ACC112 (cell line): Measurements from ENCODE around the gene OXT.

ENCODE experiments used
- H2AFZ ChIP-seq: fragments of 200-600 bp; sonication (generic); one replicate; pipeline ENCODE4 v1.6.0; 2017; ENCODE audit warnings: antibody characterized with exemption, low read length; ENCODE audit not compliant: unreplicated experiment
- H3K27ac ChIP-seq: fragments of 200-600 bp; sonication (generic); 2 replicates; pipeline ENCODE4 v1.5.1; 2014; ENCODE audit warnings: low read depth, mild to moderate bottlenecking, antibody characterized with exemption, low read length, moderate library complexity
- H3K27me3 ChIP-seq: fragments of 200-600 bp; sonication (generic); 2 replicates; pipeline ENCODE4 v1.6.1; 2014; ENCODE audit warnings: mild to moderate bottlenecking, antibody characterized with exemption, low read length, moderate library complexity, mixed read lengths; ENCODE audit not compliant: insufficient read depth
- H3K36me3 ChIP-seq: fragments of 200-600 bp; sonication (generic); 2 replicates; pipeline ENCODE4 v1.6.1; 2016; ENCODE audit warnings: mild to moderate bottlenecking, antibody characterized with exemption, low read length, moderate library complexity, mixed read lengths; ENCODE audit not compliant: insufficient read depth
- H3K4me1 ChIP-seq: fragments of 200-600 bp; sonication (generic); one replicate; pipeline ENCODE4 v1.6.1; 2016; ENCODE audit warnings: low read length, mixed read lengths; ENCODE audit not compliant: insufficient read depth, unreplicated experiment, control insufficient read depth
- H3K4me3 ChIP-seq: fragments of 200-600 bp; sonication (generic); 2 replicates; pipeline ENCODE4 v1.5.1; 2014; ENCODE audit warnings: mild to moderate bottlenecking, low read depth, low read length
- H3K79me2 ChIP-seq: fragments of 200-600 bp; sonication (generic); one replicate; pipeline ENCODE4 v1.6.0; 2016; ENCODE audit warnings: low read length; ENCODE audit not compliant: control insufficient read depth, unreplicated experiment, insufficient read depth

Gene OXT

GRCh38 chr20:3041854-3042409 lies 29.5 kb upstream of the OXT start:
- Histone ChIP-seq H2AFZ (no peak overlapping the region), H3K79me2 (peaks cover 6% of the 10 kb centered on the region), H3K36me3 (no peaks in the 10 kb centered on the region), H3K4me3 (no peak overlapping the region), H3K27me3 (no peaks in the 10 kb centered on the region), H3K4me1 (peaks cover 7% of the 10 kb centered on the region), H3K27ac (no peak overlapping the region)

GRCh38 chr20:3042625-3043024 lies 28.8 kb upstream of the OXT start:
- H3K4me3 ChIP-seq = no peak overlapping the region
- H2AFZ ChIP-seq = no peak overlapping the region

GRCh38 chr20:3043322-3043721 lies 28.1 kb upstream of the OXT start, which contains the start of gene GNRH2:
Gene GNRH2, plus strand, starts transcription at chr20:3043622. Its CDS starts 793 bp downstream, at chr20:3044415.
- Histone ChIP-seq H3K27ac (no peak within 1 kb of the TSS), H3K79me2 (peaks cover 10% of the 10 kb centered on the region), H3K36me3 (0 out of 2 replicates have a peak, but pooled peaks cover under 1% of the 10 kb centered on the region), H3K4me1 (peaks cover 7% of the 10 kb centered on the region), H2AFZ (no peak within 1 kb of the TSS), H3K4me3 (no peak within 1 kb of the TSS), H3K27me3 (no peaks in the 10 kb centered on the region)

More at GRCh38 chr20:3042625-3043024, 28.8 kb upstream of the OXT start:
- H3K27me3 ChIP-seq = no peaks in the 10 kb centered on the region
- H3K27ac ChIP-seq = no peak overlapping the region
- peaks cover 7% of the 10 kb centered on the region for H3K4me1 ChIP-seq
- no peaks in the 10 kb centered on the region for H3K36me3 ChIP-seq
- H3K79me2 ChIP-seq = peaks cover 10% of the 10 kb centered on the region

- H3K4me1 ChIP-seq = peaks cover 7% of the 10 kb centered on the region
- H3K27ac ChIP-seq = peak overlapping the region; percentile 48; the same call in 1 of the 2 replicates
- H3K4me3 ChIP-seq = 0 out of 2 replicates have a peak overlapping the region, but pooled peaks have one; percentile 94
Measured at GRCh38 chr20:3044336-3044965, 27.0 kb upstream of the OXT start.

GRCh38 chr20:3045042-3045815 lies 26.2 kb upstream of the OXT start:
- Histone ChIP-seq H3K4me1 (peaks cover 7% of the 10 kb centered on the region), H3K27me3 (no peaks in the 10 kb centered on the region), H3K27ac (peak overlapping the region; percentile 85), H2AFZ (peak overlapping the region; percentile 93), H3K36me3 (peaks cover 5% of the 10 kb centered on the region; the same call in 1 of the 2 replicates), H3K79me2 (peaks cover 10% of the 10 kb centered on the region), H3K4me3 (peak overlapping the region; percentile 94)

More at GRCh38 chr20:3044336-3044965, 27.0 kb upstream of the OXT start:
- peaks cover 10% of the 10 kb centered on the region for H3K79me2 ChIP-seq
- H3K36me3 ChIP-seq = peaks cover 5% of the 10 kb centered on the region; the same call in 1 of the 2 replicates
- no peaks in the 10 kb centered on the region for H3K27me3 ChIP-seq
- no peak overlapping the region for H2AFZ ChIP-seq

- H3K79me2 ChIP-seq = peaks cover 10% of the 10 kb centered on the region
- peaks cover 7% of the 10 kb centered on the region for H3K4me1 ChIP-seq
- H3K27ac ChIP-seq = peak within 1 kb of the TSS; percentile 85
- peak within 1 kb of the TSS; percentile 93 for H2AFZ ChIP-seq
- H3K27me3 ChIP-seq = no peaks in the 10 kb centered on the region
- peak within 1 kb of the TSS; percentile 94 for H3K4me3 ChIP-seq
- peaks cover 5% of the 10 kb centered on the region; the same call in 1 of the 2 replicates for H3K36me3 ChIP-seq
Measured at GRCh38 chr20:3045816-3046676, 25.4 kb upstream of the OXT start, which contains the start of gene MRPS26. Gene MRPS26, plus strand, starts transcription at chr20:3046052. Its CDS starts 17 bp downstream, at chr20:3046069.

GRCh38 chr20:3046677-3047462 lies 24.6 kb upstream of the OXT start:
- no peak overlapping the region for H3K27ac ChIP-seq

GRCh38 chr20:3047486-3048419 lies 23.7 kb upstream of the OXT start:
- Histone ChIP-seq H3K79me2 (peaks cover 10% of the 10 kb centered on the region), H3K4me3 (no peak overlapping the region), H3K27ac (no peak overlapping the region), H3K36me3 (peaks cover 5% of the 10 kb centered on the region; the same call in 1 of the 2 replicates), H3K27me3 (no peaks in the 10 kb centered on the region), H3K4me1 (no peaks in the 10 kb centered on the region), H2AFZ (no peak overlapping the region)

More at GRCh38 chr20:3046677-3047462, 24.6 kb upstream of the OXT start:
- Histone ChIP-seq H3K4me3 (peak overlapping the region; percentile 94), H3K27me3 (no peaks in the 10 kb centered on the region), H3K4me1 (peaks cover 3% of the 10 kb centered on the region), H3K79me2 (peaks cover 10% of the 10 kb centered on the region), H2AFZ (peak overlapping the region; percentile 93), H3K36me3 (peaks cover 5% of the 10 kb centered on the region; the same call in 1 of the 2 replicates)
